NCI-H748 (cell line): ENCODE measurements around the gene KLHDC7B.

ENCODE experiments used
- DNase-seq: peaks from one replicate; lab custom pipeline; 2025; ENCODE audit not compliant: unreplicated experiment; lab: John Stamatoyannopoulos, UW

The KLHDC7B gene

GRCh38 chr22:50545522-50546325, at the start of gene KLHDC7B:
TSS of gene KLHDC7B (plus strand) at chr22:50545899. CDS start at chr22:50546244, 345 bp downstream.
- DNase-seq: no peak

- DNase-seq: no peak
Observed at GRCh38 chr22:50497093-50497492, 48.6 kb upstream of the KLHDC7B start.

GRCh38 chr22:50498322-50498890, 47.3 kb upstream of the KLHDC7B start:
- peak; percentile 90 for DNase-seq

- no peak for DNase-seq
Observed at GRCh38 chr22:50500452-50500851, 45.2 kb upstream of the KLHDC7B start.

GRCh38 chr22:50502096-50502495, 43.6 kb upstream of the KLHDC7B start:
- no peak for DNase-seq

GRCh38 chr22:50502628-50503474, 42.8 kb upstream of the KLHDC7B start:
- DNase-seq: no peak

GRCh38 chr22:50503475-50504145, 42.1 kb upstream of the KLHDC7B start:
- DNase-seq: no peak

- no peak for DNase-seq
Observed at GRCh38 chr22:50504369-50505211, 41.1 kb upstream of the KLHDC7B start.

- no peak for DNase-seq
Observed at GRCh38 chr22:50505276-50505775, 40.4 kb upstream of the KLHDC7B start.

- DNase-seq: no peak
Observed at GRCh38 chr22:50505776-50506610, 39.7 kb upstream of the KLHDC7B start.

- DNase-seq: peak; percentile 57
Observed at GRCh38 chr22:50506611-50507420, 38.9 kb upstream of the KLHDC7B start.

- DNase-seq: peak; percentile 89
Observed at GRCh38 chr22:50507421-50507990, 38.2 kb upstream of the KLHDC7B start, which contains the start of gene LMF2. TSS of gene LMF2 (minus strand) at chr22:50507702. CDS start at chr22:50507675, 27 bp downstream.

- peak; percentile 97 for DNase-seq
Observed at GRCh38 chr22:50507991-50508884, 37.5 kb upstream of the KLHDC7B start, which contains the start of gene NCAPH2. TSS of gene NCAPH2 (plus strand) at chr22:50508224. CDS start at chr22:50508338, 114 bp downstream.

- no peak for DNase-seq
Observed at GRCh38 chr22:50508897-50509296, 36.8 kb upstream of the KLHDC7B start.

- DNase-seq: no peak
Observed at GRCh38 chr22:50513175-50513574, 32.5 kb upstream of the KLHDC7B start.

GRCh38 chr22:50516068-50516467, 29.6 kb upstream of the KLHDC7B start:
- no peak for DNase-seq

- no peak for DNase-seq
Observed at GRCh38 chr22:50516891-50517290, 28.8 kb upstream of the KLHDC7B start.
